Measurements from ENCODE around the gene PHLDB2. TPM values are rescaled to one million over a fixed set of nuclear protein-coding genes. Genes with fewer than 3 reads are reported as not detected.

PHLDB2 gene
- total RNA-seq, 3 donors from 2014 or later: 53.1 to 94.4 (median 65.0) TPM

- no peak overlapping the region for H3K4me3 ChIP-seq
- intact Hi-C loops (cut with DNase I; ENCODE audit: low total_unique reads): no loop called here
- TF ChIP-seq POLR2AphosphoS5 (IDR thresholded peaks at IDR 0.05): no peak
- no peak for TF ChIP-seq POLR2A (IDR thresholded peaks at IDR 0.05)
- TF ChIP-seq CTCF (IDR thresholded peaks at IDR 0.05): no peak
These were observed 145.1 kb downstream of the PHLDB2 start for GRCh38 chr3:112004187-112004586.

GRCh38 chr3:112004669-112005068 is 145.6 kb downstream of the PHLDB2 start:
- Histone ChIP-seq H3K27me3 (no peaks in the 10 kb centered on the region), H3K27ac (no peak overlapping the region), H3K36me3 (no peaks in the 10 kb centered on the region), H3K9me3 (no peaks in the 10 kb centered on the region), H3K4me1 (no peaks in the 10 kb centered on the region), H3K4me3 (no peak overlapping the region)
- intact Hi-C loops (cut with DNase I; ENCODE audit: low total_unique reads): no loop called here
- no peak for TF ChIP-seq POLR2AphosphoS5 (IDR thresholded peaks at IDR 0.05)
- no peak for TF ChIP-seq CTCF (IDR thresholded peaks at IDR 0.05)
- no peak for TF ChIP-seq POLR2A (IDR thresholded peaks at IDR 0.05)
- no peak for DNase-seq (ENCODE audit: low spot score in 2 of 2)

More at GRCh38 chr3:112004187-112004586, 145.1 kb downstream of the PHLDB2 start:
- no peak for DNase-seq (ENCODE audit: low spot score in 2 of 2)
- H3K9me3 ChIP-seq: no peaks in the 10 kb centered on the region
- no peaks in the 10 kb centered on the region for H3K36me3 ChIP-seq
- H3K27ac ChIP-seq: no peak overlapping the region
- H3K4me1 ChIP-seq: no peaks in the 10 kb centered on the region
- H3K27me3 ChIP-seq: no peaks in the 10 kb centered on the region

GRCh38 chr3:112005091-112005672 is 146.1 kb downstream of the PHLDB2 start:
- no peak for DNase-seq (ENCODE audit: low spot score in 2 of 2)
- intact Hi-C loops (cut with DNase I; ENCODE audit: low total_unique reads): no loop called here
- H3K27ac ChIP-seq: no peak overlapping the region
- H3K36me3 ChIP-seq: no peaks in the 10 kb centered on the region
- no peak overlapping the region for H3K4me3 ChIP-seq
- no peaks in the 10 kb centered on the region for H3K4me1 ChIP-seq
- H3K9me3 ChIP-seq: no peaks in the 10 kb centered on the region
- TF ChIP-seq CTCF (IDR thresholded peaks at IDR 0.05): no peak
- TF ChIP-seq POLR2AphosphoS5 (IDR thresholded peaks at IDR 0.05): no peak
- TF ChIP-seq POLR2A (IDR thresholded peaks at IDR 0.05): no peak
- H3K27me3 ChIP-seq: no peaks in the 10 kb centered on the region

GRCh38 chr3:112007633-112008032 is 148.6 kb downstream of the PHLDB2 start:
- H3K27me3 ChIP-seq: no peaks in the 10 kb centered on the region
- H3K36me3 ChIP-seq: no peaks in the 10 kb centered on the region
- H3K4me3 ChIP-seq: no peak overlapping the region
- TF ChIP-seq POLR2AphosphoS5 (IDR thresholded peaks at IDR 0.05) (no peak), CTCF (IDR thresholded peaks at IDR 0.05) (no peak), POLR2A (IDR thresholded peaks at IDR 0.05) (no peak)
- no peak overlapping the region for H3K27ac ChIP-seq
- no peaks in the 10 kb centered on the region for H3K4me1 ChIP-seq
- no peaks in the 10 kb centered on the region for H3K9me3 ChIP-seq
- DNase-seq (ENCODE audit: low spot score in 2 of 2): no peak
- intact Hi-C loops (cut with DNase I; ENCODE audit: low total_unique reads): no loop called here

GRCh38 chr3:112009670-112010069 is 150.6 kb downstream of the PHLDB2 start:
- H3K9me3 ChIP-seq: no peaks in the 10 kb centered on the region
- no peaks in the 10 kb centered on the region for H3K27me3 ChIP-seq
- H3K36me3 ChIP-seq: no peaks in the 10 kb centered on the region
- no peak for DNase-seq (ENCODE audit: low spot score in 2 of 2)
- H3K4me1 ChIP-seq: no peaks in the 10 kb centered on the region
- no peak overlapping the region for H3K4me3 ChIP-seq
- no peak for TF ChIP-seq CTCF (IDR thresholded peaks at IDR 0.05)
- no peak for TF ChIP-seq POLR2A (IDR thresholded peaks at IDR 0.05)
- TF ChIP-seq POLR2AphosphoS5 (IDR thresholded peaks at IDR 0.05): no peak
- H3K27ac ChIP-seq: no peak overlapping the region
- intact Hi-C loops (cut with DNase I; ENCODE audit: low total_unique reads): no loop called here

Measured in breast epithelium (tissue), 4 donors.